ENCODE measurements around the gene ERV3-1.
"Not testable (repeated sequence)": the region's sequence is repeated elsewhere in the genome, so short reads cannot be mapped to it uniquely, and the experiment has no call there.

The ERV3-1 gene

GRCh38 chr7:64999165-65000004 lies 7.1 kb downstream of the ERV3-1 start:
- DNase-seq (ENCODE audit: low read depth): no peak

- DNase-seq (ENCODE audit: low read depth): no peak
These were observed 7.7 kb downstream of the ERV3-1 start for GRCh38 chr7:64998865-64999164.

GRCh38 chr7:64997927-64998391 lies 8.5 kb downstream of the ERV3-1 start:
- DNase-seq (ENCODE audit: low read depth): no peak

- no peak for DNase-seq (ENCODE audit: low read depth)
These were observed 9.2 kb downstream of the ERV3-1 start for GRCh38 chr7:64997164-64997908.

GRCh38 chr7:64996305-64996704 lies 10.2 kb downstream of the ERV3-1 start:
- no peak for DNase-seq (ENCODE audit: low read depth)

- DNase-seq (ENCODE audit: low read depth): no peak
These were observed 12.6 kb downstream of the ERV3-1 start for GRCh38 chr7:64993901-64994300.

GRCh38 chr7:64992971-64993370 lies 13.5 kb downstream of the ERV3-1 start:
- DNase-seq (ENCODE audit: low read depth): no peak

GRCh38 chr7:64990936-64991335 lies 15.6 kb downstream of the ERV3-1 start, which contains the start of gene ZNF117:
Gene ZNF117, minus strand, starts transcription at chr7:64991036.
- DNase-seq (ENCODE audit: low read depth): no peak

GRCh38 chr7:64990216-64990615 lies 16.3 kb downstream of the ERV3-1 start:
- DNase-seq (ENCODE audit: low read depth): no peak

GRCh38 chr7:64978497-64979203 lies 27.8 kb downstream of the ERV3-1 start:
- DNase-seq (ENCODE audit: low read depth): no peak

- DNase-seq (ENCODE audit: low read depth): no peak
These were observed 40.9 kb downstream of the ERV3-1 start for GRCh38 chr7:64965594-64965993.

- DNase-seq (ENCODE audit: low read depth): no peak
These were observed 47.3 kb downstream of the ERV3-1 start for GRCh38 chr7:64959072-64959747.

- no peak for DNase-seq (ENCODE audit: low read depth)
These were observed 55.1 kb downstream of the ERV3-1 start for GRCh38 chr7:64951250-64951848.

- DNase-seq (ENCODE audit: low read depth): not testable (repeated sequence)
These were observed 55.8 kb downstream of the ERV3-1 start for GRCh38 chr7:64950673-64951072.

GRCh38 chr7:64948774-64949173 lies 57.7 kb downstream of the ERV3-1 start:
- not testable (repeated sequence) for DNase-seq (ENCODE audit: low read depth)

GRCh38 chr7:64947252-64948000 lies 59.1 kb downstream of the ERV3-1 start:
- DNase-seq (ENCODE audit: low read depth): no peak

GRCh38 chr7:64946772-64947171 lies 59.7 kb downstream of the ERV3-1 start:
- DNase-seq (ENCODE audit: low read depth): no peak

- no peak for DNase-seq (ENCODE audit: low read depth)
These were observed 60.8 kb downstream of the ERV3-1 start for GRCh38 chr7:64945503-64946175.

- not testable (repeated sequence) for DNase-seq (ENCODE audit: low read depth)
These were observed 61.6 kb downstream of the ERV3-1 start for GRCh38 chr7:64944667-64945502.
